NCI-H1048 (cell line): ENCODE results near the gene PLIN5.

Experiments used
- DNase-seq: peaks from one replicate; lab custom pipeline; 2025; lab: John Stamatoyannopoulos, UW

Gene PLIN5

GRCh38 chr19:4521888-4522242, 13.2 kb downstream of the PLIN5 start:
- no peak for DNase-seq

GRCh38 chr19:4521170-4521887, 13.7 kb downstream of the PLIN5 start:
- no peak for DNase-seq

- DNase-seq, result no peak
Observed at GRCh38 chr19:4519521-4520277, 15.3 kb downstream of the PLIN5 start.

- no peak for DNase-seq
Observed at GRCh38 chr19:4519172-4519496, 15.9 kb downstream of the PLIN5 start.

- DNase-seq, result no peak
Observed at GRCh38 chr19:4518345-4519171, 16.5 kb downstream of the PLIN5 start, which contains the start of gene PLIN4. Gene PLIN4 (minus strand): TSS chr19:4518486. CDS start chr19:4518272, 214 bp downstream.

GRCh38 chr19:4517451-4518057, 17.5 kb downstream of the PLIN5 start:
- no peak for DNase-seq

GRCh38 chr19:4516939-4517300, 18.1 kb downstream of the PLIN5 start:
- DNase-seq, result no peak

- no peak for DNase-seq
Observed at GRCh38 chr19:4516199-4516938, 18.7 kb downstream of the PLIN5 start.

GRCh38 chr19:4515732-4516131, 19.3 kb downstream of the PLIN5 start:
- DNase-seq, result no peak

- no peak for DNase-seq
Observed at GRCh38 chr19:4513248-4513647, 21.8 kb downstream of the PLIN5 start.

- no peak for DNase-seq
Observed at GRCh38 chr19:4512070-4512469, 23.0 kb downstream of the PLIN5 start.

GRCh38 chr19:4511300-4512054, 23.5 kb downstream of the PLIN5 start:
- DNase-seq, result no peak

- no peak for DNase-seq
Observed at GRCh38 chr19:4510435-4511255, 24.4 kb downstream of the PLIN5 start.

- DNase-seq, result no peak
Observed at GRCh38 chr19:4508698-4509097, 26.3 kb downstream of the PLIN5 start.

- DNase-seq, result no peak
Observed at GRCh38 chr19:4507804-4508203, 27.2 kb downstream of the PLIN5 start.

GRCh38 chr19:4507150-4507452, 27.9 kb downstream of the PLIN5 start:
- no peak for DNase-seq

GRCh38 chr19:4506449-4507149, 28.4 kb downstream of the PLIN5 start:
- DNase-seq, result no peak

GRCh38 chr19:4505570-4506448, 29.2 kb downstream of the PLIN5 start:
- no peak for DNase-seq
